Neuron (in vitro differentiated cells): ENCODE results near the gene RPS8.
A peak's percentile ranks its signal among the peaks of the same experiment; 100 is the strongest.
"Not testable (repeated sequence)": the region's sequence is repeated elsewhere in the genome, so short reads cannot be mapped to it uniquely, and the experiment has no call there.

ENCODE experiments used
- H2AFZ ChIP-seq: one replicate; pipeline ENCODE4 v1.6.1; 2013; ENCODE audit warnings: low read depth, mild to moderate bottlenecking, inconsistent platforms, low read length, moderate library complexity
- H3K27me3 ChIP-seq: one replicate; pipeline ENCODE4 v1.6.1; 2013; ENCODE audit warnings: low read length; ENCODE audit not compliant: insufficient read depth
- H3K36me3 ChIP-seq: one replicate; pipeline ENCODE4 v1.6.1; 2013; ENCODE audit warnings: low read length; ENCODE audit not compliant: insufficient read depth
- H3K4me1 ChIP-seq: one replicate; pipeline ENCODE4 v1.6.1; 2013; ENCODE audit warnings: low read length; ENCODE audit not compliant: insufficient read depth
- H3K4me3 ChIP-seq: 2 replicates; pipeline ENCODE4 v1.5.1; 2013; ENCODE audit warnings: mild to moderate bottlenecking, low read length, moderate library complexity
- H3K9me3 ChIP-seq: one replicate; pipeline ENCODE4 v1.6.1; 2013; ENCODE audit warnings: low read length

Gene RPS8

DNA sequence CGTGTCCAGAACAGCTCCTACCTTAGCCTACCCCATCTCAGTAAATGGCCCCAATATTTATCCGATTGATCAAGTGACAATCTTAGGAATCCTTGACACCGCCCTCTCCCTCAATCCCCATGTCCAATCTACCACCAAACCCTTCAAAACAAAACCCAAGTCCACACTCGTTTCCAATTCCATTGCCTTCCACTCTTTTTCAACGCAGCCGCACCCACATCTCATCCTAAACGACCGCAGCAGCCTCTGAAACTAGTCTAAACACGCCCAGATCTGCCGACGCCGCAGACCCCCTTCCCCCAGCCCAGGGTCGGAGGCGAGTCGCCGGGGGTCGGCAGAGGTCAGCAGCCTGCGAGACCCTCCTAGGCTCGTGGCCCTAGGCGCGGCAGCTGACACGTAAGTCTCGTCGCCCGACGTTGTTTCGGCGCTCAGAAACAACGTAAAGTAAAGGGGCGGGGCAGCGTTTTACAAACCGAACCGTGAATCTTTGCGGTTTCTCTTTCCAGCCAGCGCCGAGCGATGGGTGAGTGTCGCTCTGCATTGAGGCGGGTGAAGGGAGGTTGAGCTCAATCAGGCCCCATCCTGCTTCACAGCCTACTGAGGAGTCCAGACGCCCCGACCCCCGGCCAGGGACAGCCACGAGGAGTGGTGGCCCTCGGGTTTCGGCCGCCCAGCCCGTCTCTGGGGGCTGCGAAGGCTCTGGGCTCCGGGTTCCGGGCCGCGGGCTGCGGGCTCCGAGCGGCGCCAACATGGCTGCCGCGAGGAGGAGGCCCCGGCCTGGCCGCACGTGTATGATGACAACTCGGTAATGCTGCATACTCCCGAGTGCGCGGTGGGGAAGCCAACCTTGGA lies at the start of gene RPS8:
RPS8 (plus strand) TSS at position 463 of the 852 bp plus-strand sequence; CDS start at position 520, 57 bp downstream.
- Histone ChIP-seq H2AFZ (peak within 1 kb of the TSS; percentile 68), H3K27me3 (no peaks in the 10 kb centered on the region), H3K4me3 (peak within 1 kb of the TSS; percentile 93), H3K36me3 (peaks cover 41% of the 10 kb centered on the region), H3K4me1 (peaks cover 18% of the 10 kb centered on the region), H3K9me3 (no peaks in the 10 kb centered on the region)

DNA sequence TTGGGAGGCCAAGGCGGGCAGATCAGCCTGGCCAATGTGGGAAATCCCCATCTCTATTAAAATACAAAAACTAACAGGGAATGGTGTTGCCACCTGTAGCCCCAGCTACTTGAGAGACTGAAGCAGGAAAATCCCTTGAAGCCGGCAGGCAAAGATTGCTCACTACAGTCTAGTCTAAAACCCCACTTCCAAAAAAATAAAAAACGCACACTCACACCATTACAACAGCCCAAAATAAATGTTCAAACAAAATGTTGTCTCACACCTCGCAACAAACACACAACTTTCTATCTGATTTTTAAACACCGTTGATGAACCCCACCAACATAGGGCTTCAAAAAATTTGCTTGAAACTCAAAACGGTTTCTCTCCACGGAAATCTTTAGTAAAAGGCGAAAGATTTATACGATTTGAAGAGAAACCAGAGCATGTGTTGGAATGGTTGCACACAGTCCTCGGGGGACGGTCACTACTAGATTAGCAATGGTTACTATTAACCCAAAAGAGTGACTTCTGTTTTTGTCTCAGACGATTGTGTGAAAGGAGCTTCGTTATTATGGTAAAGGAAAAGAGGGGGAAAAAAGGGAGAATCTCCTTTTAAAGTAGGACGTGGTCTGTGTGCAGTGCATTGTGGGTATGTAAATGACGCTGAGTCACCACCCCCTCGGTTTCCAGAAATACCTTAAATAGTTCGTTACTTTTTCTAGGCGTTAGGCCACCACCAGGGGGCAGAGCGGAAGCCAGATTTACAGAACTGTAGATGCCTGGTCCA lies 44.4 kb upstream of the RPS8 start, which contains the start of gene RNU5D-1:
RNU5D-1 (minus strand) TSS at position 430 of the 772 bp plus-strand sequence.
- H3K36me3 ChIP-seq, result no peaks in the 10 kb centered on the region
- H3K4me3 ChIP-seq, result peak within 1 kb of the TSS; percentile 21
- no peaks in the 10 kb centered on the region for H3K9me3 ChIP-seq
- peak within 1 kb of the TSS; percentile 39 for H2AFZ ChIP-seq
- no peaks in the 10 kb centered on the region for H3K27me3 ChIP-seq
- peaks cover 5% of the 10 kb centered on the region for H3K4me1 ChIP-seq

DNA sequence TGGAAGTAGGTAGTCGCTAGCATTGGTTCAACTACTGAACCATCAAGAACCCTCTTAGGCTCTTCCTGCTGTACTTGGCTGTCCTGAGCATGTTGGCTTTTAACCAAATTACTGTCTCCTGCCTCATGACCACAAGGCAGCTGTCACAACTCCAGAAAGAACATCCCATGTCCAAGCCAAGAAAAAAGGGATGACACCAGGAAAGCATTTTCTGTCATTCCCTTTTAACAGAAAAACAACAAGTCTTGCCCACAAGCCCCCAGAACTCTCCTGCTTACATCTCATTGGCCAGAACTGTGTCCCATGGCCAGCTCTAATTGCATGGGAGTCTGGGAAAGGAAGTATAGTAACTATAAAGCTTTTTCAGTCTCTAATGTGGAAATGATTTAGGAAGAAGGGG lies 42.0 kb upstream of the RPS8 start:
- no peaks in the 10 kb centered on the region for H3K36me3 ChIP-seq
- no peak overlapping the region for H3K4me3 ChIP-seq
- H3K4me1 ChIP-seq, result peaks cover 5% of the 10 kb centered on the region
- H3K27me3 ChIP-seq, result no peaks in the 10 kb centered on the region
- no peaks in the 10 kb centered on the region for H3K9me3 ChIP-seq
- H2AFZ ChIP-seq, result no peak overlapping the region

DNA sequence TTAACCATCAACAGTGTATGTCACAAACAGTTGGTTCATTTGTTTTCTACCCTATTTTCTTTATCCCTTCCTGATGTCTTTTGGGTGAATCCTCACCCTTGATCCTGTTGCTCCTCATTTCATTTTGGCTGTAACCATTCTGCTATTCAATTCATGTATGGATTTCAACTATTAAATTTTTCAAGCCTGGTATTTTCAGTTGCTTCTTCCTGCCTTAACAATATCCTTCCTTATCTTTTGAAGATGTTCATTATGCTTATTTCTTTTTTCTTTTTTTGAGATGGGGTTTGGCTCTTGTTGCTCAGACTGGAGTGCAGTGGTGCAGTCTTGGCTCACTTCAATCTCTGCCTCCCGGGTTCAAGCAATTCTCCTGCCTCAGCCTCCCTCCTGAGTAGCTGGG lies 41.6 kb upstream of the RPS8 start:
- no peak overlapping the region for H3K4me3 ChIP-seq

DNA sequence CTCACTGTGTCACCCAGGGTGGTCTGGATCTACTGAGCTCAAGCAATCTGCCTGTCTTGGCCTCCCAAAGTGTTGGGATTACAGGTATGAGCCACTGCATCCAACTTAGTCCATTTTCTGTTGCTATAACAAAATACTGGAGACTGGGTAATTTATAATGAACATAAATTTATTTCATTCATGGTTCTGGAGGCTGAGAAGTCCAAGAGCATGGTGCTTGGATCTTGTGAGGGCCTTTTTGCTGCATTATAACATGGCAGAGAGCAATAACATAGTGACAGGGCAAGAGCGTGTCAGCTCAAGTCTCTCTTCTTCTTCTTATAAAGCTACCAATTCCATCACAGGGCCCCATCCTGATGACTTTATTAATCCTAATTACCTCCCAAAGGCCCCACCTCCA lies 39.3 kb upstream of the RPS8 start:
- Histone ChIP-seq H3K4me1 (peaks cover 13% of the 10 kb centered on the region), H2AFZ (no peak overlapping the region), H3K4me3 (no peak overlapping the region), H3K27me3 (no peaks in the 10 kb centered on the region), H3K36me3 (no peaks in the 10 kb centered on the region), H3K9me3 (no peaks in the 10 kb centered on the region)

More for the DNA sequence above, 41.6 kb upstream of the RPS8 start:
- Histone ChIP-seq H3K9me3 (no peaks in the 10 kb centered on the region), H2AFZ (no peak overlapping the region), H3K4me1 (peaks cover 5% of the 10 kb centered on the region), H3K27me3 (no peaks in the 10 kb centered on the region), H3K36me3 (no peaks in the 10 kb centered on the region)

DNA sequence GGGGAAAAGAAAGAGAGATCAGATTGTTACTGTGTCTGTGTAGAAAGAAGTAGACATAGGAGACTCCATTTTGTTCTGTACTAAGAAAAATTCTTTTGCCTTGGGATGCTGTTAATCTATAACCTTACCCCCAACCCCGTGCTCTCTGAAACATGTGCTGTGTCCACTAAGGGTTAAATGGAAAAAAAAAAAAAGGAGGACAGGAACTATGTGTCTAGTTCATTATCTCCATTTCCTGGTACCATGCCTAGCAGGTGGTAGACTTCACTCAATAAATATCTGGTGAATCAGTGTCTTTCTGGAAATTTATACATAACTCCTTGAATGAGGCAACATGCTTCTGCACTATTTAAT lies 36.4 kb upstream of the RPS8 start:
- not testable (repeated sequence) for H3K9me3 ChIP-seq, H3K27me3 ChIP-seq
- Histone ChIP-seq H3K4me3 (peak overlapping the region; percentile 76), H3K4me1 (peaks cover 16% of the 10 kb centered on the region), H3K36me3 (peaks cover 14% of the 10 kb centered on the region), H2AFZ (peak overlapping the region; percentile 68)

DNA sequence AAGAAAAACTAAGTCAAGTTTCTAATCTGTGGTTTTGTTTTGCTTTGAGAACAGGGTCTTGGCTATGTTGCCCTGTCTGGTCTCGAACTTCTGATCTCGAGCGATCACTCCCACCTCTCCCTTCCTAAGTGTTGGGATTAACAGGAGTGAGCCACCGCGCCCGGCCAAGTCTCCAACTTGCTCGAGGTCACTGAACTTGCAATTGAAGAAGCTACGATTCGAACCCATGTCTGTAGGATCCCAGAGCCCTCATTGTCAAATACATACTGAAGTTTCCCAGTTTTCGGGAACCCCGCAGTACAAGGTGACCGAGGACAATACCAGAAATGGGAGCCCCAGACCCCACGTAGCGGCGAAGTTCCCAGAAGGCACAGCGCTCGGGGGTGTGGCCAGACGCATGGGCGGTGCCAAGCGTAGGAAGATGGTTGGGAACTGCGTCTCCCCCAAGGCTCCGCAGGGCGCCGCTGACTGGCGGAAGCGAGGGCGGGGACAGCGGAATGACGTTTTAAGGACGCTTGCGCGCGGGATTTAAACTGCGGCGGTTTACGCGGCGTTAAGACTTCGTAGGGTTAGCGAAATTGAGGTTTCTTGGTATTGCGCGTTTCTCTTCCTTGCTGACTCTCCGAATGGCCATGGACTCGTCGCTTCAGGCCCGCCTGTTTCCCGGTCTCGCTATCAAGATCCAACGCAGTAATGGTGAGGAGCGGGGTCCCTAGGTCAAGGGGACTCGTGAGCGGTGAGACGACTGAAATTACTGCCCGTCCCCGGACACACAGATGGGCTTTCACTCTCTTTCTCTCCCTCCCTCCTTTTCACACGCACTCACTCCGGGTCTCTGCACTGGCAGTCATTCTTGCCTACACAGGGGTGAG lies 35.8 kb upstream of the RPS8 start, which contains the start of gene KIF2C:
KIF2C (plus strand) TSS at position 531 of the 872 bp plus-strand sequence; CDS start at position 627, 96 bp downstream.
- no peaks in the 10 kb centered on the region for H3K27me3 ChIP-seq
- peaks cover 19% of the 10 kb centered on the region for H3K36me3 ChIP-seq
- peaks cover 16% of the 10 kb centered on the region for H3K4me1 ChIP-seq
- H3K9me3 ChIP-seq, result no peaks in the 10 kb centered on the region
- H3K4me3 ChIP-seq, result peak within 1 kb of the TSS; percentile 76
- peak within 1 kb of the TSS; percentile 68 for H2AFZ ChIP-seq

DNA sequence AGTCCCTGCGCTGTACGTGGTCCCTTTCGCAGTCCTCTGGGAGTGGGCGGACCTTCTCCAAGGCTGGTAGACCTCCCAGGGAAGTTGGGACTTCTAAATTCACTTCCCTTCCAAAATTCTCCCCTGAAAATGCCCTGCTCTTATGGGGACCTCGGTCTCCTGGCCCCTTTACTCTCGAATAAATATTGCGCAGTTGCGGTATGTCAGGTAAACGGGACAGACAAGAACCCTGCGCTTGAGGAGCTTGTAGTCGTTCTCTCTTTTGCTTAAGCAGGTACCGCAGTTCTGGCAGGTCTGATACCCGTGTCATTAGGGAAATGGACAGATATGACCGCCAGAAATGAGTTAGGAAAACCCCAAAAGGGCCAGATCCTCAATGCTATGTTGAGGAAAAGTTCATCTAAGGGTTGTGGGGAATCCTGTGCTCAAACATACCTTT lies 35.1 kb upstream of the RPS8 start:
- H3K4me3 ChIP-seq, result peak overlapping the region; percentile 76
- no peaks in the 10 kb centered on the region for H3K27me3 ChIP-seq
- no peaks in the 10 kb centered on the region for H3K9me3 ChIP-seq
- peak overlapping the region; percentile 22 for H2AFZ ChIP-seq
- peaks cover 16% of the 10 kb centered on the region for H3K4me1 ChIP-seq
- peaks cover 19% of the 10 kb centered on the region for H3K36me3 ChIP-seq

DNA sequence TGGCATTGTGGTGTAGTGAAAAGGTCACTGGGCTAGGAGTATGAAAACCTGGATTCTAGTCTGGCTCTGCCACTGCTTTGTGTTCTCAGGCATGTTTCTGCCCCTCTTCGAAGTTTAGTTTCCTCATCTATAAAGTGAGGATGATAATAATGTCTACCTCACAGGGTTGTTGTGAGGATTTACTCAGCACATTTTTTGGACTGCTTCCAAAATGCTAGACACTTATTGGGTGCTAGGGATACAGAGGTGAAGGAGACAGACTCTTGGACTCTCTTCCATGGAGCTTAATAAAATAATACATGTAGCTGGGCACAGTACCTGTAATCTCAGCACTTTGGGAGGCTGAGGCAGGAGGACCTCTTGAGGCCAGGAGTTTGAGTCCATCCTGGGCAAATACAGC lies 32.1 kb upstream of the RPS8 start:
- Histone ChIP-seq H2AFZ (no peak overlapping the region), H3K36me3 (peaks cover 38% of the 10 kb centered on the region), H3K4me3 (no peak overlapping the region), H3K27me3 (no peaks in the 10 kb centered on the region), H3K4me1 (peaks cover 16% of the 10 kb centered on the region), H3K9me3 (no peaks in the 10 kb centered on the region)

DNA sequence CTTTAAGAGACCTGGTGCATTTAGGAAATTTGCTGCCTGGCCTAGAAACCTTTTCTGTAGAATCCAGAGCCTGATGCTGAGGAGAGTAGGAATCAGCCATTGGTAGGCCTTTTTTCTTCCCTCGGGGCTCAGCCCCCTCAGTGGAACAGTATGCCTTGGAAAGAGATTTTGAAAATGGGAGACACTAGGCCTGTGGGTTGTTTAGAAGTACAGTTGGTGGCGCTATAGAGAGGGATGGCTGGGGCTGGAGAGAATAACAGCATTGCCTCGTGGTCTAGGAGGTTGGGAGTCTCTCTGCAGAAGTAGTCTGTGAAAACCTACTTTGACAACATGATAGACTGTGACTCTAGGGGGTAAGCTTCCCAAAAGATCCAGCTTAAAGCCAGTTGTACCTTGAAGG lies 27.5 kb upstream of the RPS8 start:
- no peaks in the 10 kb centered on the region for H3K9me3 ChIP-seq
- H3K4me3 ChIP-seq, result no peak overlapping the region
- peaks cover 55% of the 10 kb centered on the region for H3K36me3 ChIP-seq
- H3K27me3 ChIP-seq, result no peaks in the 10 kb centered on the region
- H3K4me1 ChIP-seq, result no peaks in the 10 kb centered on the region
- no peak overlapping the region for H2AFZ ChIP-seq

DNA sequence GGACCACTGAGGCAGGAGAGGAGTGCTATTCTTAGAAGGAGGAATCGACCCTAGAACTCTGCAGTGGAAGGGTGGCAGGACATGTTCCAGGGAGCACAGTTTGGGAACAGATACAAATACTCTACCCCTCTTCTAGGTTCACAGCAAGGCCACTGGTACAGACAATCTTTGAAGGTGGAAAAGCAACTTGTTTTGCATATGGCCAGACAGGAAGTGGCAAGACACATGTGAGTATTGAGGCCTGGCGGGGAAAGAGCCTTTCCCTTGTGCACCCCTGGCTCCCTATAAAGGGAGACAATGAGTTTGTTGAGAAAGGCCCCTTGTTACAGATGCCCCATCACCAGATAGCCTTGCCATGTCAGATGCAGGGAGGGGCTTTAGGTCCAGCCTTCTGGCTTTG lies 17.9 kb upstream of the RPS8 start:
- H3K27me3 ChIP-seq, result no peaks in the 10 kb centered on the region

DNA sequence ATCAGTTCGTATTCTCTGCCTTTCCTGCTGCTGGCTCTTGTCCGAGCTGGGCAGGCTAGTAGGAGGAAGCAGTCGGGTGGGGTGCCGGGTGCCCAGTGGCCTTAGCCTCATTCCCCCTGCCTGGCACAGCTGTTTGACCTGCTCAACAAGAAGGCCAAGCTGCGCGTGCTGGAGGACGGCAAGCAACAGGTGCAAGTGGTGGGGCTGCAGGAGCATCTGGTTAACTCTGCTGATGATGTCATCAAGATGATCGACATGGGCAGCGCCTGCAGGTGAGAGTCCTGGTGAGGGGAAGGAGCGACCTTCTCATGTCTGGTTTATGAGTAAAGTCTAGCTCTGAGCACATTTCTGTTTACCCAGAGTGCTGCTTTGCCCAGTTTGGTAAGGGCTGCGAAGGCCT lies 16.3 kb upstream of the RPS8 start:
- H2AFZ ChIP-seq, result no peak overlapping the region
- no peak overlapping the region for H3K4me3 ChIP-seq
- H3K4me1 ChIP-seq, result no peaks in the 10 kb centered on the region
- H3K36me3 ChIP-seq, result peaks cover 81% of the 10 kb centered on the region
- H3K9me3 ChIP-seq, result no peaks in the 10 kb centered on the region
- H3K27me3 ChIP-seq, result no peaks in the 10 kb centered on the region

More for the DNA sequence above, 17.9 kb upstream of the RPS8 start:
- Histone ChIP-seq H2AFZ (no peak overlapping the region), H3K36me3 (peaks cover 84% of the 10 kb centered on the region), H3K4me1 (no peaks in the 10 kb centered on the region), H3K9me3 (no peaks in the 10 kb centered on the region), H3K4me3 (no peak overlapping the region)
